HCT116 (cell line): ENCODE results near the gene SERTAD2.
A peak's percentile ranks its signal among the peaks of the same experiment; 100 is the strongest.

Source experiments
- EZH2 ChIP-seq: fragments of 200-600 bp; sonication (generic); IDR thresholded peaks from 2 replicates; pipeline ENCODE4 v1.6.1; 2017; ENCODE audit warnings: antibody characterized with exemption, mixed run types
- EZH2phosphoT487 ChIP-seq: fragments of 200-600 bp; IDR thresholded peaks from 2 replicates; pipeline ENCODE4 v1.6.1; 2018; ENCODE audit warnings: antibody characterized with exemption, borderline replicate concordance
- POLR2A ChIP-seq: IDR thresholded peaks from 2 replicates; pipeline ENCODE4 v1.7.0; 2011; ENCODE audit warnings: borderline replicate concordance; ENCODE audit not compliant: insufficient read depth, insufficient read length; ENCODE audit errors: extremely low read depth
- POLR2AphosphoS5 ChIP-seq: IDR thresholded peaks from 2 replicates; pipeline ENCODE4 v1.6.1; 2011; ENCODE audit warnings: mild to moderate bottlenecking, low read depth, low read length, moderate library complexity
- YY1 ChIP-seq: IDR thresholded peaks from 2 replicates; pipeline ENCODE4 v1.6.1; 2011; ENCODE audit warnings: low read length, low read depth, moderate library complexity, mild to moderate bottlenecking; ENCODE audit not compliant: insufficient replicate concordance; ENCODE audit errors: extremely low read depth
- TF ChIP-seq, protein P1 (sequence below), 3 experiments: fragments of 200-600 bp in 1 of 3; sonication (generic) in 1 of 3; IDR thresholded peaks in 2 of 3; conservative IDR thresholded peaks in 1 of 3; 2 replicates each; pipeline ENCODE4 v1.5.1; 2012 to 2017; ENCODE audit warnings: low read depth in 2 of 3, low read length in 2 of 3, antibody characterized with exemption in 1 of 3, borderline replicate concordance in 1 of 3, control low read depth in 1 of 3, mild to moderate bottlenecking in 1 of 3, mixed read lengths in 1 of 3, mixed run types in 1 of 3, moderate library complexity in 1 of 3; ENCODE audit not compliant: insufficient read depth in 1 of 3
- TF ChIP-seq, protein P2 (sequence below): IDR thresholded peaks from 2 replicates; pipeline ENCODE4 v1.6.1; 2011; ENCODE audit warnings: mild to moderate bottlenecking, low read length, moderate library complexity; ENCODE audit not compliant: insufficient replicate concordance; ENCODE audit errors: extremely low read depth

- TF ChIP-seq, protein P1, sequence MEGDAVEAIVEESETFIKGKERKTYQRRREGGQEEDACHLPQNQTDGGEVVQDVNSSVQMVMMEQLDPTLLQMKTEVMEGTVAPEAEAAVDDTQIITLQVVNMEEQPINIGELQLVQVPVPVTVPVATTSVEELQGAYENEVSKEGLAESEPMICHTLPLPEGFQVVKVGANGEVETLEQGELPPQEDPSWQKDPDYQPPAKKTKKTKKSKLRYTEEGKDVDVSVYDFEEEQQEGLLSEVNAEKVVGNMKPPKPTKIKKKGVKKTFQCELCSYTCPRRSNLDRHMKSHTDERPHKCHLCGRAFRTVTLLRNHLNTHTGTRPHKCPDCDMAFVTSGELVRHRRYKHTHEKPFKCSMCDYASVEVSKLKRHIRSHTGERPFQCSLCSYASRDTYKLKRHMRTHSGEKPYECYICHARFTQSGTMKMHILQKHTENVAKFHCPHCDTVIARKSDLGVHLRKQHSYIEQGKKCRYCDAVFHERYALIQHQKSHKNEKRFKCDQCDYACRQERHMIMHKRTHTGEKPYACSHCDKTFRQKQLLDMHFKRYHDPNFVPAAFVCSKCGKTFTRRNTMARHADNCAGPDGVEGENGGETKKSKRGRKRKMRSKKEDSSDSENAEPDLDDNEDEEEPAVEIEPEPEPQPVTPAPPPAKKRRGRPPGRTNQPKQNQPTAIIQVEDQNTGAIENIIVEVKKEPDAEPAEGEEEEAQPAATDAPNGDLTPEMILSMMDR (IDR thresholded peaks at IDR 0.05 in 2 of 3, conservative IDR thresholded peaks at IDR 0.05 in 1 of 3; ENCODE audit: borderline replicate concordance in 1 of 3, insufficient read depth in 1 of 3, low read depth in 2 of 3, low read length in 2 of 3), result no peak
- TF ChIP-seq EZH2phosphoT487, result no peak
- TF ChIP-seq POLR2A, result no peak
- TF ChIP-seq POLR2AphosphoS5, result peak; percentile 46
- TF ChIP-seq, protein P2, sequence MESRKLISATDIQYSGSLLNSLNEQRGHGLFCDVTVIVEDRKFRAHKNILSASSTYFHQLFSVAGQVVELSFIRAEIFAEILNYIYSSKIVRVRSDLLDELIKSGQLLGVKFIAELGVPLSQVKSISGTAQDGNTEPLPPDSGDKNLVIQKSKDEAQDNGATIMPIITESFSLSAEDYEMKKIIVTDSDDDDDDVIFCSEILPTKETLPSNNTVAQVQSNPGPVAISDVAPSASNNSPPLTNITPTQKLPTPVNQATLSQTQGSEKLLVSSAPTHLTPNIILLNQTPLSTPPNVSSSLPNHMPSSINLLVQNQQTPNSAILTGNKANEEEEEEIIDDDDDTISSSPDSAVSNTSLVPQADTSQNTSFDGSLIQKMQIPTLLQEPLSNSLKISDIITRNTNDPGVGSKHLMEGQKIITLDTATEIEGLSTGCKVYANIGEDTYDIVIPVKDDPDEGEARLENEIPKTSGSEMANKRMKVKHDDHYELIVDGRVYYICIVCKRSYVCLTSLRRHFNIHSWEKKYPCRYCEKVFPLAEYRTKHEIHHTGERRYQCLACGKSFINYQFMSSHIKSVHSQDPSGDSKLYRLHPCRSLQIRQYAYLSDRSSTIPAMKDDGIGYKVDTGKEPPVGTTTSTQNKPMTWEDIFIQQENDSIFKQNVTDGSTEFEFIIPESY, result no peak
- TF ChIP-seq EZH2, result no peak
- no peak for TF ChIP-seq YY1
Observed at GRCh38 chr2:64652231-64653108, 1.2 kb downstream of the SERTAD2 start.
